ENCODE data around the gene SNCA.

Gene SNCA

DNA sequence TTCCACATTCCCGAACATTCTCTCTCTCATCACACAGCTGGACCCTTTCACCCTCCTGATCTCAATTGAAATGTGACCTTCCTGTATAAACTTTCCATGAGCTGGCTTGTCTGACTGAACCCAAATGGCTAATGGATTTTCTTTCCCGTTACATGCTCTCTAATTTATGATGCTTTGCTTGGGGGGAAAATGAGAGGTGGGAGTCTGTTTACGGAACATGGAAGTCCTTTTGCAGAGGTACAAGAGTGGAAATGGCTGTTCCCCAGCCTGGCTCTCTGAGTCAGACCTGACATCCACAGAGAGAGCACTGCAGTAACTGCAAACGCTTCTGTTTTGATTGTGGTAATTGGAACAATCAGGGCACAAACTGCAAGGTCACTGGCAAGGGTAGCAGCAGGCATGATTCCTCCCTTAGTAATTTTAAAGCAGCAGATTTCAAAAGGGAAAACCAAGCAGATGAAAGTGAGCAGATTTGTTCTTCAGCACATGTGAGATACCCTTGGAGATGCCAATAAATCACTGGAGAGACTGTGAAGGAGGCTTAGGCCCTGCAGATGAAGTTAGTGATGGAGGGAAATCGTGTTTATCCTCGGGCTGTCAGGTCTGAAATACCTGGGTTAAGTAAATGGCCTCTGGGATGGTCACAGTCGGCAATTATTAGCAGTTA lies 83.9 kb downstream of the SNCA start:
- no peak for DNase-seq

- no peak for DNase-seq
Observed at GRCh38 chr4:89751416-89751815, 85.5 kb downstream of the SNCA start.

GRCh38 chr4:89746377-89746776 lies 90.6 kb downstream of the SNCA start:
- DNase-seq, result no peak

DNA sequence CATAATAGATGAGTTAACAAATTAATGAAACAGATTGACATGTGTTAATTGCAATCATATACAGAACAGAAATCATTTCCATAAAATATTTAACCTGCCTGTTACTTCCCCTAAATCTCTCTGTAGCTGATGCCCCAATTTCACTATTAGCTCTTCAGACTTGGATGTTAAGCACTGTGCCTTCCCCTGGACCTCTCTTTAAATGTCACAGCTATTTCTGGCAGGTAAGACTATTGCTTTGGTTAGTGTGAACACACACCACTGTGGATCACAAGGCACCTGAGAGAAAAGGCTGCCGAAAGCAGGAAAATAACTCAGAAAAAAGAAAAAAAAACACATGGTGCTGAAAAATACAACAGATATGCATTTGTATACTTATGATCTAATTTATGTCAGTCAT lies 91.3 kb downstream of the SNCA start:
- no peak for DNase-seq

- DNase-seq, result no peak
Observed at GRCh38 chr4:89744914-89745313, 92.0 kb downstream of the SNCA start.

GRCh38 chr4:89741768-89742167 lies 95.2 kb downstream of the SNCA start:
- DNase-seq, result no peak

DNA sequence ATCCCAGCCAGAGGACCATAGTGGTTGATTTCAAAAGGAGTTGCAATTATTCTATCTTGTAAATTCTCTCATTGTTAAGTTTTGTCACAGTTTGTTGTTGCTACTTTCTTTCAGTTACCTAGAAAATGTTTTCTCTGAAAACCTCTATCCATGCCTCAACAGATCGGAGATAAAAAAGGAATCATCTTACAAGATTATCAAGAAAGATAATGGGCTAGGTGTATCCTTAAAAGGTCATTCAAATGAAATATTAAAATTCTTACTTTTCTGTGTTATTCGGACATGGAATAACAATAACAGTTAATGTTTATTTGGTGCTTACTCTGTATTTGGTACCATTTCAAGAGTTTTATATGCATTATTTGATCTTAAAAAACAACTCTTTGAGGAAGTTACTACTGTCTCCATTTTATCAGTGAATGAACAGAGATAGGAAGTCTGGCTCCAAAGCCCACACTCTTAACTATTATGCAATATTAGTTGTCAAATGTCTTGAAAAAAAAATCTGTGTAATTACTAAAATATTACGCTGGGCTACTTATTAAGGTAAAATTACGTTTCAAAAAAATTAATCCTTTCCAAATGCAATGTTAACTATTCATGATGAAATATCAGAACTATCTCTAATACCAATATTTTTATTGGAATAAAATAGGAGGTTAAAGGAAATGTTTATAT lies 97.5 kb downstream of the SNCA start:
- no peak for DNase-seq

DNA sequence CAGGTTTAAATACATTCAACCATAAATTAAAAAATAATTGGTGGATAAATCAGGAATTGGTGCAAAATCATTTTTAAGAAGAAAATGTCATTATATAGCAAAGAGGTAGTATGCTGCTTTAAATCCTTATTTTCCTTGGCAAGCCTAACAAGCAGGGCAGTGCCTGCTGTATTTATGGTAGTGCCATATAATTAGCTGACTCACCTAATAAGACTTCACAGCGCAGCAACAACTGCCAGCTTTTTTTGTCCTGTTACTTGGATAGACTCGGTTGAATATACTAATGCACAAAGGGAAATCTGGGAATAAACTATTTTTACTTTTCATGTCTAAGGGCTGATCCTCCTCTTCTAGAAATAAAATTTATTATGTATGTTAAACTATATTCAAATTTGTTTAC lies 99.1 kb downstream of the SNCA start:
- DNase-seq, result no peak

GRCh38 chr4:89733946-89734345 lies 103.0 kb downstream of the SNCA start:
- no peak for DNase-seq

- DNase-seq, result no peak
Observed at GRCh38 chr4:89727238-89727637, 109.7 kb downstream of the SNCA start.

GRCh38 chr4:89725268-89725667 lies 111.7 kb downstream of the SNCA start:
- no peak for DNase-seq

DNA sequence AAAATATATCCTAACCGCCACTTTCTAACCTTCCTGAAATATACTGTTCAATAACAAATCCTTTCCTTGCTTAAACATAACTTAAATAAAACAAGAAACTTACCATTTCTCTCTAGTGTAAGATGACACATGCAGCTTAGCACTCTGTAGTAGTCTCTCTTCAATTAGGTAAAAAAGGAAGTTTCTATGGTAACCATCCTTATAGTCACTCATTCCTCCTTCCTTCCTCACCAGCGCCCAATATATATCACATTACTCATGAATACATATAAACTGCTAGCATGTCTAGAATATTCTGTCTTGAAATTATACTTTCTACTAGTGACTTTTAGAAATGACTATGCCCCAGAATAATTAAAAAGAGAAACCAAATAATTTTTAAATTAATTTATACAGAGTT lies 112.2 kb downstream of the SNCA start:
- DNase-seq, result no peak

DNA sequence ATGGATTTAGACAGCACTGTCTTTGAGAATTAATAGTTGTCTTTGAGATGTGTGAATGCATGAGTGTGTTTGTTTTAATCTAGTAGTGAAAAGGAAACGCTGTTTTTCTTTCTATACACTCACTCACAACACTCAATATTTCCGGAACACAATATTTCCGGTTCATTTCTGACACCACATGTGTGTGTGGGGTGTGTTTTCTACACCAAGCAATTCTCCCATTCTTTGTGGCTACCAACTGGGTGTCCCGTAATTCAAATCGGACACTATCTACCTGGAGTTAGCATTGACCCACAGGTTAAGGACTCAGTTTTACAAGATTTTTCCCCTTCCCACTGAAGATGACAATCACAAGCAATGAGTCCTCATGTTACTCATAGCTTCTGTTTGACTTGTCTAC lies 113.9 kb downstream of the SNCA start:
- no peak for DNase-seq

GRCh38 chr4:89722517-89722916 lies 114.4 kb downstream of the SNCA start:
- DNase-seq, result no peak

GRCh38 chr4:89720981-89721380 lies 116.0 kb downstream of the SNCA start:
- DNase-seq, result no peak

GRCh38 chr4:89719536-89720090 lies 117.3 kb downstream of the SNCA start:
- no peak for DNase-seq

DNA sequence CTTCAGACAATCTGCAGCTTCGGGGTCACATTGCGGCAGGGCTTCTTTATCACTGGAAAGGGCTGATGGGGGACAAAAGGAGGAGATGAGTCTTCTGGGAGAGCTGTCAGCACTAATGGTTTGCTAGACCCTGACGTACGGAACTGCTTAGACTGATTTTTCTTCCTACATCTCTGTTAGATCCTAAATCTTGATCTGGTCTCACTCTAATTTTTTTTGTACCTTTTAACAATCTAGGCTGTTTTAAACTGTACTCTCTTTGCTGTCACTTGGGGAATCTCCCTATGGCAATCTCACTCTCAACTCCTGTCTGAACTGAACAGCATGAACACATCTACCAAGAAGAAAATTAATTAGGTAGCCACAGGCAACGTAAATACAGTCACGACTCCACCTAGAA lies 120.1 kb downstream of the SNCA start:
- no peak for DNase-seq

- no peak for DNase-seq
Observed at GRCh38 chr4:89715631-89716030, 121.3 kb downstream of the SNCA start.

DNA sequence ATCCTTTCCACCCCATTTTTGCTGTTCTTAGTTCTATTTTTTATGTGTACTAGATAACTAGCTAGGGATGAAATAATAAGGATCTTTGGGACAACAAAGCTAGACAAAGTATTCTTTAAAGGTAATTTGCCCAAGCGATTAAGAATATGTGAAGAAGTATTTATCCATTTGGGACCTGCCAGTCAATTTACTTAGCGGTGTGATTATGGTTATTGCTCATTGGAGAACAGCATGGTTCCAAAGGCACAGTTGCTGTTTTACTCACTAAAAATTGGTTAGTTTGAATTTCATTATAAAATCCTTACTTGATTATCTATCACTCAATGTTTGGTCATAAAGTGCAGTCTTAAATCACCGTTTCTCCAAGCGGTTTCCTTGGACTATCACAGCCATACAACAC lies 124.1 kb downstream of the SNCA start:
- no peak for DNase-seq

GRCh38 chr4:89712141-89712540 lies 124.8 kb downstream of the SNCA start:
- DNase-seq, result no peak

GRCh38 chr4:89708903-89709421 lies 128.0 kb downstream of the SNCA start:
- no peak for DNase-seq

DNA sequence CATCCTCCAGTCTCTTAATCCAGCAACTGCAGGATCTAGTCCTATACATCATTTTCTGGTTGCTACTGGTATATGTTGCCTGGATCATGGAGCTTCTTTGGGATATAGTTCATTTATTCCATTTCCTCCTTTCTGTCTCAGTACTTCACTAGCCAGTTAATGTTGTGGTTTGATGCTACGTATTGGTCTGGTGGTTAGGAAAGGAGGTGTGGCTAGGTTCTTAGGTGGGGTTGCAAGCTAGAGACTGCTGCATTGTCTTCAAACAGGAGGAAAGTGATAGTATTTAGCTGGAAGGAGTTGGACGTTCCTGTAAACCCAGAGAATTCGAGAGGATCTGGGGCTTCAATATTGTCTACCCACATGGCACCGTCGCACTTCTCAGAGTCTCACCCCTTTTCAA lies 129.5 kb downstream of the SNCA start:
- no peak for DNase-seq

DNA sequence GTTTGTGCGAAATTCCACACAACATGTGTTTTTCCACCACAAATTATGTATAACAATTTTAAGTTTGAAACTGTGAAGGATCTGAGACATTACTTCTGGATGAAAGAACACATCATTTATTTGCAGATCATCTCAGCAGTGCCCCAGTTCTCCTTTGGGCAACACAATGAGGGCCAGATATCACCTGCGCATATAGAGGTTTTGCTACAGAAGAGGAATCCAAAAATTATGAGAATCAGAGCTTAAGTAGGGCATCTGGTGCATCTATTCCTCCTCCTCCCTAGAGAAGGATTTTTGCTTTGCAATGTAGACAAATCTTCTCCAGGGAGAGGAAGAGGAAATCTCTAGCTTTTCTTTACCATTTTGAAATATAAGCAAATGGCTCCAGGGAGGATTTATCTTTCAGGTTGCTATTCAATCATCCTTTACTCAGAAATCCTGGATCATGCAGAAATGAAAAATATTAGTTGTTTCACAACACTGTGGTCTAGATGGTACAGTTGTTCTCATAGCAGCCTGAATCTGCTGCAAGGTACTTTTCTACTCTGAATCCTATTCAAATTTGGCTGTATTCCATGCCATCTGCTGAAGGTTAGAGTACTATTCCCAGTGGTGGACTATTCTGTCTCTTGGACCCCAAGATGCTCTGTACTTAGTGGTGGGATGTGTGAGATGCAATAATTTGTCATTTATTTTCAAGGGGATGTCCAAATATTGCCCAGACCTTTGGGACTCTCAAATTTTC lies 132.1 kb downstream of the SNCA start:
- no peak for DNase-seq

All from CD4-positive, alpha-beta T cell treated with Interleukin-4 for 1 hour (primary cell).